Mesothelial cell of epicardium (in vitro differentiated cells): Measurements from ENCODE around the gene QKI. TPM values are rescaled to one million over a fixed set of nuclear protein-coding genes. Genes with fewer than 3 reads are reported as not detected.

Experiments used
- DNase-seq, 2 experiments: peaks; one replicate each; pipeline ENCODE4 v3.0.0; 2021; ENCODE audit warnings: low spot score in 2 of 2; ENCODE audit not compliant: unreplicated experiment in 2 of 2
- H3K27ac Mint-ChIP-seq: 2 replicates; pipeline ENCODE4 v1.8.0; 2021; ENCODE audit warnings: mixed read lengths
- H3K27me3 Mint-ChIP-seq: 2 replicates; pipeline ENCODE4 v1.8.0; 2021; ENCODE audit warnings: low read depth, mixed read lengths
- H3K36me3 Mint-ChIP-seq: 2 replicates; pipeline ENCODE4 v1.8.0; 2021; ENCODE audit warnings: mixed read lengths
- H3K4me1 Mint-ChIP-seq: 2 replicates; pipeline ENCODE4 v1.8.0; 2021; ENCODE audit warnings: mixed read lengths
- H3K4me3 Mint-ChIP-seq: 2 replicates; pipeline ENCODE4 v1.8.0; 2021; ENCODE audit warnings: mild to moderate bottlenecking, moderate library complexity, mixed read lengths
- H3K9me3 Mint-ChIP-seq: 2 replicates; pipeline ENCODE4 v1.8.0; 2021; ENCODE audit warnings: mixed read lengths
- total RNA-seq: library from RNA; stranded (reverse); gene quantifications from 3 replicates; pipeline ENCODE4 v1.2.1, GENCODE V29; 2021
- TF ChIP-seq, protein P1 (sequence below): fragments of 200-600 bp; sonication (generic); IDR thresholded peaks from one replicate; pipeline ENCODE4 v1.5.0; 2021; ENCODE audit warnings: antibody characterized with exemption; ENCODE audit not compliant: unreplicated experiment

The QKI gene
- total RNA-seq, 1 donor from 2014 or later, result 133 TPM

DNA sequence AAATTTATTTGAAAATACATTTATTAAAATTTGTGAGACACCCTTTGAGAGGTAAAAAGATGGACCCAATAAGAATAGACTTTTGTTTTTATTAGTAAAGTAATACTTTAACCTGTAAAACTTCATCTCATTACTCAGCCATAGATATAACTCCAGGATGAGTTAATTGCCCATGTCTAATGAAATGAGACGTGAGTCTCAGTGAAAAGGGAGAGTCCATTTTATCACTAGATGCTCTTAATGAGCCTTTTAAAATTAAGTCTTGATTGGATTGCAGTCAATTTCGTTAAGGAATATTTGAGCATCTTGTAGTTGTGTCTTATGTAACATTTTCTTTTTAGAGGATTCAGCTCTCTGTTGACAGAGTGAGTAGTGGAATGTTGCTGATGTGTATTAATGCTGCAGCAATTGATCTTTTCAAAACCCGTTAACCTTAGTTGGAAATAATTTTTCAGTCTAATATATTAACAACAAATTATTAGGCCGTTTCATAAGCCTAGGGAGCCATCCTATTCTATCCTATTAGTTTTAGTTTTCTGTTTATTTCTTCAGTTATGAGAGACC is 77.3 kb downstream of the QKI start:
- no peak for DNase-seq
- Mint-ChIP-seq H3K9me3 (no peaks in the 10 kb centered on the region), H3K4me3 (no peak overlapping the region), H3K4me1 (peaks cover 17% of the 10 kb centered on the region), H3K27ac (no peak overlapping the region), H3K27me3 (no peaks in the 10 kb centered on the region), H3K36me3 (no peaks in the 10 kb centered on the region)
- TF ChIP-seq, protein P1, sequence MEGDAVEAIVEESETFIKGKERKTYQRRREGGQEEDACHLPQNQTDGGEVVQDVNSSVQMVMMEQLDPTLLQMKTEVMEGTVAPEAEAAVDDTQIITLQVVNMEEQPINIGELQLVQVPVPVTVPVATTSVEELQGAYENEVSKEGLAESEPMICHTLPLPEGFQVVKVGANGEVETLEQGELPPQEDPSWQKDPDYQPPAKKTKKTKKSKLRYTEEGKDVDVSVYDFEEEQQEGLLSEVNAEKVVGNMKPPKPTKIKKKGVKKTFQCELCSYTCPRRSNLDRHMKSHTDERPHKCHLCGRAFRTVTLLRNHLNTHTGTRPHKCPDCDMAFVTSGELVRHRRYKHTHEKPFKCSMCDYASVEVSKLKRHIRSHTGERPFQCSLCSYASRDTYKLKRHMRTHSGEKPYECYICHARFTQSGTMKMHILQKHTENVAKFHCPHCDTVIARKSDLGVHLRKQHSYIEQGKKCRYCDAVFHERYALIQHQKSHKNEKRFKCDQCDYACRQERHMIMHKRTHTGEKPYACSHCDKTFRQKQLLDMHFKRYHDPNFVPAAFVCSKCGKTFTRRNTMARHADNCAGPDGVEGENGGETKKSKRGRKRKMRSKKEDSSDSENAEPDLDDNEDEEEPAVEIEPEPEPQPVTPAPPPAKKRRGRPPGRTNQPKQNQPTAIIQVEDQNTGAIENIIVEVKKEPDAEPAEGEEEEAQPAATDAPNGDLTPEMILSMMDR, result no peak

DNA sequence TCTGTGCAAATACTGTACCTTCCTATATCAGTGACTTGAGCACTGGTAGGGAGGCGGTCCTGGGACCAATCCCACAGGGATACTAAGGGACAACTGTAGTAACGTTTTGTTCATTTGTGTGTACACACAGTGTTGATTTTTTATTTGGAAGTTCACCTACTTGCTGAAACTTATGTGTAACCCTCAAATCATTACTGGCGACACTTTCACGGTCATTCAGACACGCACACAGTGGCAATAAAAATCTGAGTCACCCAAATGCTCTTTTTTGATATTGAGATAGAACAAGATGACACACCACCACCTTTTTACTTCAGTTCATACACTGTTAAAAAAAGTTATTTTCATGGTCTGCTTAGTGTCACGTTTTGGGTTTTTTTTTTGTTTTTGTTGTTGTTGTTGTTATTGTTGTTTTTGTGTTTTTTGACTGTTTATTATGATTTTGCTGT is 79.8 kb downstream of the QKI start:
- TF ChIP-seq, protein P1, result no peak
- Mint-ChIP-seq H3K36me3 (peaks cover 3% of the 10 kb centered on the region), H3K9me3 (peaks cover 2% of the 10 kb centered on the region), H3K27me3 (no peaks in the 10 kb centered on the region), H3K27ac (no peak overlapping the region), H3K4me3 (no peak overlapping the region), H3K4me1 (peaks cover 12% of the 10 kb centered on the region)
- no peak for DNase-seq

DNA sequence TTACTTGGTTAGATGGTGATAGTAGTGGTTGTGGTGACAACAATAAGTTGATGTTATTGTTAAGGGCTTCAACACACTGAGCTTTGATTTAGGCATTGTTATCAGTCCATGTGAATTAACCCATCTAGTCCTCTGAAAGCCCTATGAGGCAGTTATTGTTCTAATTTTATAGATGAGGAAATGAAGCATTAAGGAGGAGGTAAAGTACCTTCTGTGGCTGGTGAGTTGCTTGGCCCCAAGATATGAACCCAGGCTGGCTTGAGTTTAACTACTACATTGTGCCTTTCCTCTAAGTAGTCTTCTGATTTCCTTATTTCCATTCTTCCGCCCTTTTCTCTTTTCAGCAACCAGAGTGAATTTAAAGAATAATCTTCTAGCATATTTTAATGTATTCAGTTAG is 81.7 kb downstream of the QKI start:
- peaks cover under 1% of the 10 kb centered on the region for H3K4me1 Mint-ChIP-seq
- no peak overlapping the region for H3K27ac Mint-ChIP-seq
- H3K27me3 Mint-ChIP-seq, result no peaks in the 10 kb centered on the region
- peaks cover 8% of the 10 kb centered on the region for H3K9me3 Mint-ChIP-seq
- TF ChIP-seq, protein P1, result no peak
- no peak overlapping the region for H3K4me3 Mint-ChIP-seq
- H3K36me3 Mint-ChIP-seq, result peaks cover 5% of the 10 kb centered on the region
- no peak for DNase-seq

DNA sequence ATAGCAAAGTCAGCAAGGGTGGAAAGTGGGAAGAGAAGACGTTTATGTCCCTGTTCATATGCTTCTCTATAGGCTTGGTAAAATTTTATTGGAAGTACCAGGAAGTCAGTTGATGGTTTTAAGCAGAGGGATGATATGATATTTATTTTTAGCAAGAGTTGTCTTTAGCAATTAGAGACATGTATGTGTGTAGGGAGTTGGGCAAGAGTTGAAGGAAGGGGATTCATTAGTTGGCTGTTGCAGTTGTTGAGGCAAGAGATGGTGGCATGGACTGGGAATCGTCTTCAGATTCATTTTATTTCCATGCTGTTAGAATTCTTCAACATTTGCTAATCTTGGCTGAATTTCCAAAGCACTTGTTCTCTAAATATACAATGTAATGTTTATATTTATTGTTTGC is 85.6 kb downstream of the QKI start:
- H3K4me3 Mint-ChIP-seq, result no peak overlapping the region
- H3K27ac Mint-ChIP-seq, result no peak overlapping the region
- H3K36me3 Mint-ChIP-seq, result peaks cover 32% of the 10 kb centered on the region
- H3K9me3 Mint-ChIP-seq, result peaks cover 31% of the 10 kb centered on the region
- DNase-seq, result no peak
- H3K27me3 Mint-ChIP-seq, result no peaks in the 10 kb centered on the region
- no peaks in the 10 kb centered on the region for H3K4me1 Mint-ChIP-seq
- TF ChIP-seq, protein P1, result no peak

DNA sequence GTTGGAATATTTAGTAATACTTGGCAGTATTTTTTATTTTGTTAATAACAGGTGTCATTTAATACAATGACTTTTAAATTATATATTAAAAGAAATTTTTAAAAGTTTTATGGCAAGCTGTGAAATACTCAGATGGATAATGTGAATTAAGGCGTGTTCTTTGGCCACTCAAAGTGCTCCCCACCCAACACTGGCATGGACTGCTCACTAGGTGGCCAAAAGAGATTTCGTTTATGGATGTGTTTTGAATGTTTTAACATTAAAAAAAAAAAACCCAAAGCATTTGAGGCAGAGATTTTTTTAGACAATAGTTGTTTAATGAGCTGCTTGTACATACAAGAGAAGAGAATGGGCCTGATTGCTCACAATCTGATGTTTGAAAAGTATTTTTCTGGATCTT is 86.5 kb downstream of the QKI start:
- peaks cover 40% of the 10 kb centered on the region for H3K36me3 Mint-ChIP-seq
- no peak for DNase-seq
- H3K27me3 Mint-ChIP-seq, result no peaks in the 10 kb centered on the region
- TF ChIP-seq, protein P1, result no peak
- H3K4me1 Mint-ChIP-seq, result no peaks in the 10 kb centered on the region
- no peak overlapping the region for H3K27ac Mint-ChIP-seq
- H3K4me3 Mint-ChIP-seq, result no peak overlapping the region
- H3K9me3 Mint-ChIP-seq, result peaks cover 40% of the 10 kb centered on the region

DNA sequence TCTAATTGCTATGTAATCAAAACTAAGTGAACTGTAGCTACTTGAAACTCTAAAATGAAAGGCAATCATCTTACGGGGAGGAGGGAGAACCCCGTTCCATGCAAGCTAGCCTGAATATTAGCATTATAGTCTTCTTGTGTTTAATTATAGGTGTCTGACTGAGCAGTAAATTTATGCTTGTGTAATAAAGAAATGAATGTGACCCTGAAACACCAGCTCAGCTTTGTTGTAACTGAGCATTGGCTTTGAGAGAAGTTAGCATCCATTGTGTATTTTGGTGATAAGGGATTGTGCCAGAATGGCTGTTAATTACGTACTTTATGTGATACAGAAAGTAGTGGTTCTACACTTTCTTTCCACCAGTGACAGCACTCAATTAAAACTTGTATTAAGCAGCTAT is 86.9 kb downstream of the QKI start:
- Mint-ChIP-seq H3K4me1 (no peaks in the 10 kb centered on the region), H3K27me3 (no peaks in the 10 kb centered on the region), H3K9me3 (peaks cover 42% of the 10 kb centered on the region), H3K27ac (no peak overlapping the region), H3K36me3 (peaks cover 42% of the 10 kb centered on the region), H3K4me3 (no peak overlapping the region)
- no peak for DNase-seq
- TF ChIP-seq, protein P1, result no peak
